Smooth muscle cell (in vitro differentiated cells): ENCODE data around the gene NEUROG2. TPM values are rescaled to one million over a fixed set of nuclear protein-coding genes. Genes with fewer than 3 reads are reported as not detected.
A peak's percentile ranks its signal among the peaks of the same experiment; 100 is the strongest.

Experiments used
- DNase-seq: peaks from one replicate; lab custom pipeline; 2025; ENCODE audit not compliant: unreplicated experiment; lab: John Stamatoyannopoulos, UW
- H2AFZ ChIP-seq: fragments of 200-600 bp; sonication (generic); 2 replicates; pipeline ENCODE4 v1.6.0; 2016; ENCODE audit warnings: antibody characterized with exemption, low read depth, mild to moderate bottlenecking
- H3F3A ChIP-seq: fragments of 200-600 bp; sonication (generic); 2 replicates; pipeline ENCODE4 v1.6.0; 2017; ENCODE audit warnings: antibody characterized with exemption, low read depth
- H3K27ac ChIP-seq: fragments of 200-600 bp; sonication (generic); 2 replicates; pipeline ENCODE4 v1.5.1; 2016; ENCODE audit warnings: low read depth, mild to moderate bottlenecking
- H3K27me3 ChIP-seq: fragments of 200-600 bp; sonication (generic); 2 replicates; pipeline ENCODE4 v1.6.1; 2016; ENCODE audit warnings: low read depth, mild to moderate bottlenecking
- H3K36me3 ChIP-seq: fragments of 200-600 bp; sonication (generic); 2 replicates; pipeline ENCODE4 v1.5.1; 2016; ENCODE audit warnings: low read depth
- H3K4me1 ChIP-seq: fragments of 200-600 bp; sonication (generic); 2 replicates; pipeline ENCODE4 v1.5.1; 2016; ENCODE audit warnings: low read depth
- H3K4me2 ChIP-seq: fragments of 200-600 bp; sonication (generic); 2 replicates; pipeline ENCODE4 v1.6.0; 2016; ENCODE audit warnings: mild to moderate bottlenecking
- H3K4me3 ChIP-seq: fragments of 200-600 bp; sonication (generic); 2 replicates; pipeline ENCODE4 v1.5.1; 2016; ENCODE audit warnings: mild to moderate bottlenecking
- H3K79me2 ChIP-seq: fragments of 200-600 bp; sonication (generic); 2 replicates; pipeline ENCODE4 v1.6.0; 2016; ENCODE audit warnings: low read depth, mild to moderate bottlenecking
- H3K9ac ChIP-seq: fragments of 200-600 bp; sonication (generic); 2 replicates; pipeline ENCODE4 v1.6.0; 2016; ENCODE audit warnings: low read depth
- H3K9me3 ChIP-seq: fragments of 200-600 bp; sonication (generic); replicated peaks from 2 replicates; pipeline ENCODE4 v1.5.1; 2016; ENCODE audit warnings: low read depth
- H4K20me1 ChIP-seq: fragments of 200-600 bp; sonication (generic); 2 replicates; pipeline ENCODE4 v1.6.0; 2016; ENCODE audit warnings: low read depth
- CTCF ChIP-seq: fragments of 200-600 bp; sonication (generic); IDR thresholded peaks from 2 replicates; pipeline ENCODE4 v1.5.1; 2017; ENCODE audit warnings: borderline replicate concordance, mild to moderate bottlenecking, antibody characterized with exemption; ENCODE audit not compliant: insufficient read depth, poor library complexity, severe bottlenecking
- WGBS: methylation state at CpG from one replicate; pipeline ENCODE4 v1.1.7; 2016; ENCODE audit warnings: low lambda C conversion rate; 5-methylcytosine and 5-hydroxymethylcytosine counted together
- polyA plus RNA-seq: library from polyadenylated mRNA; unstranded; fragments of >200 nt; fragmentation: Nextera tagmentation; extraction: Ambion mirVana; gene quantifications from 2 replicates; pipeline ENCODE4 v1.2.1, GENCODE V29; 2016
- total RNA-seq: library from RNA; depleted of rRNA; stranded (reverse); fragments of >200 nt; gene quantifications from 2 replicates; pipeline ENCODE4 v1.2.3, GENCODE V29; 2014

The NEUROG2 gene
- total RNA-seq (not detected in 2 replicates), polyA plus RNA-seq (not detected in 2 replicates)

DNA sequence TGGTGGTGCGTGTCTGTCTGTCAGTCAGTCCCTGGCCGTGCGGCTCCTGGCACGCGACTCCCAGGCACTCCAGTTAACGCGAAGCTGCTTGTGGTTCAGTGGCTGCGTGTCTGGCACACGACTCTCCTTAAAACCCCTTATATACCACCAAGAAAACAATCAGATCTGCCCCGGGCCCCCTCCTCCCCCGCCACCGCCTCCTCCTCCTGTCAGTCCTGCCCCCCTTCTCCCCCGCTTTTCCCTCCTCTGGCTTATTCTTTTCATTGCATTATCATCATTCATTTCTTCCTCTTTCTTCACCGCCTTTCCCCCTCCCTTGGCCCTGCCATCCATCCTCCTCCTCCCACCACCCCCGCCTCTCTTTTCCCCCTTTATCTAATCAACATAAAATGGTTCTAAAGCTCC, at the start of gene NEUROG2:
TSS of gene NEUROG2 (minus strand) at position 115 of the 405 bp plus-strand sequence. CDS start 705 bp downstream, outside the sequence.
- H2AFZ ChIP-seq: peak within 1 kb of the TSS; percentile 94
- no peaks in the 10 kb centered on the region for H4K20me1 ChIP-seq
- no peak for DNase-seq
- peaks cover 40% of the 10 kb centered on the region for H3K4me1 ChIP-seq
- no peak for TF ChIP-seq CTCF
- peak within 1 kb of the TSS; percentile 94 for H3K4me2 ChIP-seq
- no peaks in the 10 kb centered on the region for H3K79me2 ChIP-seq
- H3K9ac ChIP-seq: no peak within 1 kb of the TSS
- H3K4me3 ChIP-seq: peak within 1 kb of the TSS; percentile 54
- H3K27me3 ChIP-seq: peaks cover 100% of the 10 kb centered on the region
- H3F3A ChIP-seq: no peaks in the 10 kb centered on the region
- no peak within 1 kb of the TSS for H3K27ac ChIP-seq
- 0% methylated on average over 10 of the region's 15 CpGs for WGBS
- no peaks in the 10 kb centered on the region for H3K9me3 ChIP-seq
- no peaks in the 10 kb centered on the region for H3K36me3 ChIP-seq

DNA sequence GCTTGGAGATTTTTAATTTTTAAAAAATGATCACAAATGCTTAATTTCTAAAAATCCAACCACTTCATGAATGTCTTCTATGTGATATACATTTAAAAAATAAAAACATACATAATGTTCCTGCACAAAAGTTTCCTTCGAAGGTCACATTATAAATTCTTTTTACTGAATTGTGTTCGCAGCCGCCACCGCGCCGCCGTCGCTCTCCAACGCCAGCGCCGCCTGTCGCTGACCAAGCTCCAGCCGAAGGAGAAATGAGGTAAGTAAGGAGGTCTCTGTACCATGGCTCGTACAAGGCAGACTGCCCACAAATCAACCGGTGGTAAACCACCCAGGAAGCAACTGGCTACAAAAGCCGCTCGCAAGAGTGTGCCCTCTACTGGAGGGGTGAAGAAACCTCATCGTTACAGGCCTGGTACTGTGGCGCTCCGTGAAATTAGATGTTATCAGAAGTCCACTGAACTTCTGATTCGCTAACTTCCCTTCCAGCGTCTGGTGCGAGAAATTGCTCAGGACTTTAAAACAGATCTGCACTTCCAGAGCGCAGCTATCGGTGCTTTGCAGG, 48.8 kb upstream of the NEUROG2 start:
- Histone ChIP-seq H3F3A (no peaks in the 10 kb centered on the region), H3K9me3 (no peaks in the 10 kb centered on the region), H3K79me2 (no peaks in the 10 kb centered on the region), H3K9ac (no peak overlapping the region), H2AFZ (no peak overlapping the region), H3K4me3 (no peak overlapping the region), H4K20me1 (no peaks in the 10 kb centered on the region), H3K36me3 (no peaks in the 10 kb centered on the region), H3K27me3 (no peaks in the 10 kb centered on the region), H3K4me2 (no peak overlapping the region), H3K27ac (no peak overlapping the region), H3K4me1 (no peaks in the 10 kb centered on the region)
- no peak for TF ChIP-seq CTCF
- 96% methylated on average over 25 of the region's 25 CpGs for WGBS
- no peak for DNase-seq

DNA sequence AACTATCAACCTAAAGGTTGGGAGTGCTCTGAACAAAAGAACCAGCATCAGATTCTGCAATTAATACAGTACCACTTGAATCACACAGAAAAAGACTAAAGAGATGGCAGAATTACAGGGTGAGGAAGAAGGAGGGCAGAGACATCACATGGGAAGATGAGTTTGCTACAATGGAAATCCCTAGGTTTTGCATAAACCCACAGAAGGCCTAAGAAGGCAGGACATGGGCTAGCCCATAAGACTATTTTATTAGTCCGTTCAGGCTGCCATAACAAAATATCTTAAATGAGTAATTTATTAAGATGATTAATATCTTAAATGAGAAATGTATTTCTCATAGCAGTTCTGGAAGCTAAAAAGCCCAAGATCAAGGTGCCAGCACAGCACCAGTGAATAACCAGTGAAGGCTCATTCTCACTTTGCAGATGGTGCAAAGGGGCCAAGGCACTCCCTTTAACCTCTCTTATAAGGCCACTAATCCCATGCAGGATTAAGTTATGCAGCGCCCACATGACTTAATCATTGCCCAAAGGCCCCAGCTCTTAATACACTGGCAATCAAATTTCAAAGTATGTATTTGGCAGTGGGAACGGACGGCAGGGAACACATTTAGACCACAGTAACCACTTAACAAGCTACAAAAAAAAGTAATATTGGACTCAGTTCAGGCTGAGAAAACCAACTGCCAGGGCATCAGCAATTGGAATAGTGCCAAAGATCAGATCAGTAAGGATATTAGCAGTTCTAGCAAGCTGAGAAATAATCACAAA, 47.6 kb upstream of the NEUROG2 start:
- Histone ChIP-seq H3F3A (no peaks in the 10 kb centered on the region), H3K4me3 (no peak overlapping the region), H4K20me1 (no peaks in the 10 kb centered on the region), H3K4me2 (no peak overlapping the region), H3K27me3 (no peaks in the 10 kb centered on the region), H3K27ac (no peak overlapping the region), H3K79me2 (no peaks in the 10 kb centered on the region), H3K9ac (no peak overlapping the region), H3K36me3 (no peaks in the 10 kb centered on the region), H3K4me1 (no peaks in the 10 kb centered on the region), H2AFZ (no peak overlapping the region), H3K9me3 (no peaks in the 10 kb centered on the region)
- WGBS: 87% methylated on average over 4 of the region's 4 CpGs
- no peak for DNase-seq
- no peak for TF ChIP-seq CTCF
